HG03520 (cell line): ENCODE measurements around the gene ZFP62.

ENCODE experiments used
- ATAC-seq: cut with Tn5 transposase; IDR thresholded peaks from one replicate; pipeline ENCODE4 v1.9.1; 2021; ENCODE audit warnings: mild to moderate bottlenecking, moderate library complexity; ENCODE audit not compliant: unreplicated experiment

The ZFP62 gene

GRCh38 chr5:180869587-180869986 lies 8.5 kb upstream of the ZFP62 start:
- ATAC-seq = no peak

- ATAC-seq = no peak
These were observed 7.9 kb upstream of the ZFP62 start for GRCh38 chr5:180868960-180869359.

DNA sequence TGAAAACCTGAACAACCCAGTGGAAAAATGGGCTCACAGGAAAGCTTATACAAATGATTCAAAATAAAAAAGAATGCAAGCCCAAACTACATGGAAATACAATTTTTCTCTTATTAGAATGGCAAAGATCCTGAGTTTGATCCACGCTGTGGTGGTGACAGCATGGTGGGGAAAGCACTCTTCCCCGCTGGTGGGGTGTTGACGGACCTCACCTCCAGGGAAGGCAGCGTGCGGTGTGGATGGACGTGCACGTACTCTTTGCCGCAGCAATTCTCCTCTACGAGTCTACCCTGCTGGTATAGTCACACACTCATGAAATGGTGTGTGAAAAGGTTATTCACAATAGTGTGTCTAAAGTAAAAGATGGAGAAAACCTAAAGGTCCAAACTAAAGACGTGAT lies 5.9 kb upstream of the ZFP62 start:
- no peak for ATAC-seq

GRCh38 chr5:180865981-180866695 lies 5.1 kb upstream of the ZFP62 start:
- ATAC-seq = no peak

DNA sequence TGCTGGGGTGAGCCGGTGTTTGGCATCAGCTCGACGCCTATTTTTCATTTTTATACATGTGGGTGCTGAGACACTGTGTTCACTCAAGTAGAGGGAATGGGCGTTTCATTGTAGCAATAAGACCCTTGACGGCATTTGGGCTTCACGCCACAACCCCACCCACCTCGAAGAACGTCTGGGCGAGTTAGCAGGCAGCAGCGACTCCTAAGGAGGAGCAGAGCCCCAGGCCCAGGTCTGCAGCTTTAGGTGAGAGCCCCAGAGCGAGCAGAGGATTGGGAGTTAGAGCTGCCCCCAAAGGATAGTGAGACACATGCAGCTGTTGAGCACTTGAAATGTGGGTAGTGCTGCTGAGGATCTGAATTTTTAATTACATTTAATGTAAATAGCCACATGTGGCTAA lies 1.6 kb upstream of the ZFP62 start:
- no peak for ATAC-seq

GRCh38 chr5:180860273-180860886 lies 696 bp downstream of the ZFP62 start:
- ATAC-seq = peak; percentile 33

- ATAC-seq = no peak
These were observed 2.5 kb downstream of the ZFP62 start for GRCh38 chr5:180858586-180858985.

GRCh38 chr5:180853848-180854176 lies 7.3 kb downstream of the ZFP62 start:
- ATAC-seq = no peak

DNA sequence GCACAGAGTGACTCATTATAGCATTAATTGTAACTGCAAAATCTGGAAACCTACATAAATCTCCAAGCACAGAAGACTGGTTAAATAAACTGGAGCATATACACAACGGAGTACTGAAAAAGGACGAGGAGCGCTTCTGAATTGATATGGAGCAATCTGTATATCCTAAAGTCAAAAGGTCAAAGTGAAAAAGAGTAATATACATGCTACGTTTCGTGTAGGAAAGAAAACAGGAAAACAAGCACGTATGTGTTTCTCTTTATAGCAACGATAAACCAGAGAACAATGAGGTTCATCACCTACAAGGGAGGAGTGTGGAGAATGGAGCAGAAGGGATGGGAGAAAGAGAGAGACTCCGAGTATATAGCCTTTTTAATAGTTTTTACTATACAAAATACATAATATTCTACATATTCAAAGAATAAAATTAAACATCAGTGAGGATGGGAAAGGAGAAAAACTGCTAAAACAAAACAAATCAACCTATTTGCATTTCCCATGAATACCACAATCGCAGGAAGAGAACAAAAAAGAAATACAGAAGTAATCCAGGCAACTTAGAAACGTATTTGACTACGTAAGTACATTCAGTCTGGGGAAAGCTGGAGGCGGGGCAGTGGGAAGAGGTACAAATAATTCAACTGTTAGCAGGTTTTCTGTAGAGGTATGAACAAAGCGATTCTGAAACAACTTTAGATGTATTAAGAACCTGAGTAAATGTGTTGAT lies 7.8 kb downstream of the ZFP62 start:
- ATAC-seq = no peak

- no peak for ATAC-seq
These were observed 8.6 kb downstream of the ZFP62 start for GRCh38 chr5:180852495-180852894.

DNA sequence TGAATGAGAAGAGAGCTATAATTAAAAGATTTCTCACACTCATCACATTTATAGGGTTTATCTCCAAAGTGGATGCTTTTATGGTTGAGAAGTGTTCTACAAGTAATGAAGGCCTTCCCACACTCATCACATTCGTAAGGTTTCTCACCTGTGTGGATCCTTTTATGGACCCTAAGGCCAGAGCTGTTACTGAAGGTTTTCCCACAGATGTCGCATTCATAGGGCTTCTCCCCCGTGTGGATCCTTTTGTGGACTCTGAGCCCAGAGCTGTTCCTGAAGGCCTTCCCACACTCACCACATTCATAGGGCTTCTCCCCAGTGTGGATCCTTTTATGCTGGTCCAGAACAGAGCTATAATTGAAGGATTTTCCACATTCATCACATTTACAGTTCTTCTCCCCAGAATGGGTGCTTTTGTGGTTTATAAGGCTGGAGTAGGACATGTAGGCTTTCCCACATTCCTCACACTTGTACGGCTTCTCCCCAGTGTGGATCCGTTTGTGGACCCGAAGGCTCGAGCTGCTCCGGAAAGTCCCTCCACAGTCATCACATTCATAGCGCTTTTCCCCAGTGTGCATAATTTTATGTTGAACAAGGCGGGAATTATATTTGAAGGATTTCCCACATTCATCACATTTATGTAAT lies 10.5 kb downstream of the ZFP62 start:
- ATAC-seq = no peak

GRCh38 chr5:180849827-180850226 lies 11.2 kb downstream of the ZFP62 start:
- ATAC-seq = no peak

DNA sequence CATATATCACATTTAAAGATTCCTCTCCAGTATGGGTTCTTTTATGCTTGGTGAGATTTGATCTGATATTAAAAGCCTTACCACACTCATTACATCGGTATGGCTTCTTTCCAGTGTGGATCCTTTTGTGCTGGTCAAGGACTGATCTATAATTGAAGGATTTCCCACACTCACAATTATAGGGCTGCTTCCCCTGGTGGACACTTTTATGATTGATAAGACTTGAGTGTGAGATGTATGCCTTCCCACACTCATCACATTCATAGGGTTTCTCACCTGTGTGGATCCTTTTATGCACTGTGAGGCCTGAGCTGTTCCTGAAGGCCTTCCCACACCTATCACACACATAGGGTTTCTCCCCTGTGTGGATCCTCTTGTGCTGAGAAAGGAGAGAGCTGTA lies 12.2 kb downstream of the ZFP62 start:
- ATAC-seq = no peak

- no peak for ATAC-seq
These were observed 12.8 kb downstream of the ZFP62 start for GRCh38 chr5:180848265-180848664.

GRCh38 chr5:180847026-180847425 lies 14.1 kb downstream of the ZFP62 start:
- no peak for ATAC-seq

DNA sequence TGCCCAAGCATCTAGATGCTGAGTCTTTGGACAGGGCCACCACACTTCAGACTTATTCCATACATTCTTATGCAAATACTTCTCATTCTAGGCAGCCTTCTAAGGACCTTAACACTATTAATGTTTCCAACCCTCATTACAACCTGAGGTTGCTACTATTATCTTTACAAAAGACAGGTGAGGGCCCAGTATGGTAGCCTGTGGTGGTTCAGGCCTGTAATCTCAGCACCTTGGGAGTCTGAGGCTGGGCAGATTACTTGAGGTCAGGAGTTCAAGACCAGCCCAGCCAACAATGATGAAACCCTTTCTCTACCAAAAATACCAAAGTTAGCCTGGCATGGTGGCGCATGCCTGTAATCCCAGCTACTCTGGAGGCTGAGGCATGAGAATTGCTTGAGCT lies 16.2 kb downstream of the ZFP62 start:
- no peak for ATAC-seq

DNA sequence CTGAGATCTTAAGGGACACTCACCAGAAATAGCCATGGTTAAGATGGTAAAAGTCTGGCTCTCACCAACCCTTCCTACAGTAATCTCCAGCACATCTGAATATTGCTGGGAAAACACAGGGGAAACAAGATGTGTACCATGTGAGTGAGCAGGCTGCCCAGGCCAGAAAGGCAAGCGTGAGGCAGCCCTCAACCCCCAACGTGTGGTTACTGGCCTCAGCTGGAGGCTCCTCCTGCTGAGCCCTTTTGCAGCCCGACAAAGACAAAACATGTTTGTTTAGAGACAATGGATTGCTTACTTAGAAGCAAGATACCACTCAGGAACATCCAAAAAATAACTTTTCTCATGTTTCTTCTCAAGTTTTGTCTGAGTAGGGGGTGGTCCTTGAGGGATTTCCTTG lies 16.6 kb downstream of the ZFP62 start:
- no peak for ATAC-seq

GRCh38 chr5:180839935-180840334 lies 21.1 kb downstream of the ZFP62 start:
- no peak for ATAC-seq

- no peak for ATAC-seq
These were observed 21.8 kb downstream of the ZFP62 start for GRCh38 chr5:180839227-180839626.

DNA sequence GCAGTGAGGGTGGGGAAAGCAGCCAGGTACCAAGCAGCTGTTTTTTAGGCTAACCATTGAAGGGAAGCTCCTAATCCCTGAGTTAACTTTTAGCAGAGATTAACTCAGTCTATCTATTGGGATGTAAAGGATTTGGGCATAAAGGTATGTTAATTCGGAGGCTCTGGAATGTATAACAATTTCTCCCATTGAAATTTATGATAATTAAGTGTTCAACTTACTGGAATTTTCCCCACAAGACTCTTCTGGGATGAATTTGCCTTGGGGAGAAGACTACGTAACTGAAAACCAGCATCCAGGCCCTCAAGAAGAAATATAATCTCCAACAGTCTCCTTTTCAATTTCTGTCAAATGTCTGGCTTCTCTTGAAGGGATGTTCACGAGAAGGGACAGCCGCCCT lies 23.6 kb downstream of the ZFP62 start:
- ATAC-seq = no peak

- ATAC-seq = peak; percentile 49
These were observed 28.4 kb downstream of the ZFP62 start for GRCh38 chr5:180832638-180833068.
